CD4-positive, alpha-beta T cell treated with Interleukin-17A for 4 hours (primary cell): Measurements from ENCODE around the gene C10orf95.

Experiments used
- DNase-seq: peaks from one replicate; pipeline ENCODE4 v3.0.0-alpha.2; 2020; ENCODE audit warnings: mixed read lengths

C10orf95 gene

GRCh38 chr10:102400076-102400475 is 51.3 kb downstream of the C10orf95 start:
- DNase-seq: no peak
